Stomach (tissue), 9 donors: ENCODE results near the gene GRIN3A. TPM values are rescaled to one million over a fixed set of nuclear protein-coding genes. Genes with fewer than 3 reads are reported as not detected.

ENCODE experiments used
- DNase-seq, 2 donors: peaks; one replicate each; pipeline versions ENCODE4 v3.0.0 to v3.0.0-alpha.2; 2013 to 2019
- H3K27ac ChIP-seq, 5 donors: fragments of 200-600 bp in 4 of 5; sonication (generic) in 4 of 5; one replicate each; pipeline ENCODE4 v1.5.1; 2013 to 2019; ENCODE audit warnings: mild to moderate bottlenecking in 1 of 5, moderate library complexity in 1 of 5
- H3K27me3 ChIP-seq, 3 donors: fragments of 200-600 bp; sonication (generic); one replicate each; pipeline ENCODE4 v1.5.1; 2017 to 2019; ENCODE audit warnings: mixed run types in 1 of 3
- H3K36me3 ChIP-seq, 4 donors: fragments of 200-600 bp; sonication (generic); 1 replicate in 3 of 4; 2 replicates in 1 of 4; pipeline ENCODE4 v1.5.1; 2016 to 2019
- H3K4me1 ChIP-seq, 4 donors: fragments of 200-600 bp; sonication (generic); one replicate each; pipeline ENCODE4 v1.5.1; 2016 to 2019
- H3K4me3 ChIP-seq, 4 donors: fragments of 200-600 bp; sonication (generic) in 3 of 4; one replicate each; pipeline ENCODE4 v1.5.1; 2016 to 2019; ENCODE audit warnings: mild to moderate bottlenecking in 1 of 4
- H3K9me3 ChIP-seq, 4 donors: fragments of 200-600 bp; sonication (generic); one replicate each; pipeline ENCODE4 v1.5.1; 2016 to 2019
- EP300 ChIP-seq: sonication (generic); formaldehyde crosslinking; IDR thresholded peaks from one replicate; pipeline ENCODE4 v1.6.1; 2017; ENCODE audit warnings: antibody characterized with exemption
- POLR2A ChIP-seq, 4 donors: fragments of 450-650 bp; IDR thresholded peaks; one replicate each; pipeline ENCODE4 v1.6.1; 2016; ENCODE audit warnings: antibody characterized with exemption in 4 of 4, control low read depth in 2 of 4, mild to moderate bottlenecking in 1 of 4, moderate library complexity in 1 of 4
- POLR2AphosphoS5 ChIP-seq, 3 donors: sonication (generic); formaldehyde crosslinking; IDR thresholded peaks; one replicate each; pipeline ENCODE4 v1.6.1; 2016; ENCODE audit warnings: antibody characterized with exemption in 3 of 3
- WGBS, 5 donors: extraction: QIAGEN DNeasy Blood & Tissue Kit in 3 of 5; methylation state at CpG; one replicate each; pipeline versions ENCODE4 v1.1.5 to v1.1.7; 2013 to 2018; 5-methylcytosine and 5-hydroxymethylcytosine counted together
- intact Hi-C: fragments of 100-400 bp; cut with DNase I; formaldehyde crosslinking; loops from one replicate; pipeline ENCODE4 v1.15.1; 2023; ENCODE audit warnings: low total_unique reads
- polyA plus RNA-seq, 3 donors: library from polyadenylated mRNA; stranded (reverse); fragments of 200-250 nt; gene quantifications; one replicate each; pipeline ENCODE4 v1.2.3, GENCODE V29; 2013
- total RNA-seq, 5 donors: library from RNA; depleted of rRNA; stranded (reverse); fragments of >200 nt; gene quantifications; one replicate each; pipeline versions ENCODE4 v1.1.0 to v1.2.3, GENCODE V29; 2014 to 2016
- TF ChIP-seq, protein P1 (sequence below), 7 experiments: fragments of 450-650 bp in 4 of 7; fragments of 200-600 bp in 3 of 7; sonication (generic) in 3 of 7; IDR thresholded peaks; one replicate each; pipeline ENCODE4 v1.5.1; 2016 to 2019; ENCODE audit warnings: antibody characterized with exemption in 7 of 7, control low read depth in 2 of 7, mild to moderate bottlenecking in 1 of 7
- donor health status: healthy with polysubstance abuse.
- donor health status: Bipolar disorder and iron deficiency.
- donor health status: healthy.

Gene GRIN3A
- total and polyA plus RNA-seq, 8 donors, result 0.18 TPM; not detected in 7

DNA sequence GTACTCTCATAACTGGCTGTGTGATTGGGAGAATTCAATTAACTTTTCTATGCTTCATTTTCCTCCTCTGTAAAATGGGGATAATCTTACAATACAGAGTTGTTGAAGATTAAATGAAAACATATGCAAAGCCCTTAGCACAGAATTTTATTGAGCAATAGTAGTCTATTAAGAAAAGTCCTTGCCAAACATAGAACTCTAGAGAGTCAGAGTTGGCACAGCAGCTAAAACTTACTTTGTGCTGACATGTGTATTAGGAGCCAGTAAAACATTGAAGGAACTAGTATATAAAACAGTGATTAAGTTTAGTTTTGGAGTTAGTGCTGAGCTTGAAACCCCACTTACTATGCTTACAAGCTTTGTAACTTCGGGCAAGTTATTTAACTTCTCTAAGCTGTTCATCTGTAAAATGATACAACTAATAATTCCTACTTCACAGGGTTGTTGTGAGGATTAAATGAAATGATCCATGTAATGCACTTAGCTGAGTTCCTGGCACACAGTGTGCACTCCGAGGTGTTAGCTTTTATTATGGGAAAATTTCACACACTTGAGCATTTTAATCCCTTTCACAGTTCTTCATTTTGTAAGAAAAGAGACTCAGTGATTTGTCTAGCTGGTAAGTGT, 20.0 kb upstream of the GRIN3A start:
- H3K4me3 ChIP-seq, result no peak overlapping the region
- intact Hi-C loops, result no loop called here
- 26 to 52% (median 47%) methylated on average over 2 of the region's 2 CpGs for WGBS, 5 donors
- TF ChIP-seq POLR2AphosphoS5 (IDR thresholded peaks at IDR 0.05) (no peak), EP300 (no peak), POLR2A (IDR thresholded peaks at IDR 0.05) (no peak)
- TF ChIP-seq, protein P1, sequence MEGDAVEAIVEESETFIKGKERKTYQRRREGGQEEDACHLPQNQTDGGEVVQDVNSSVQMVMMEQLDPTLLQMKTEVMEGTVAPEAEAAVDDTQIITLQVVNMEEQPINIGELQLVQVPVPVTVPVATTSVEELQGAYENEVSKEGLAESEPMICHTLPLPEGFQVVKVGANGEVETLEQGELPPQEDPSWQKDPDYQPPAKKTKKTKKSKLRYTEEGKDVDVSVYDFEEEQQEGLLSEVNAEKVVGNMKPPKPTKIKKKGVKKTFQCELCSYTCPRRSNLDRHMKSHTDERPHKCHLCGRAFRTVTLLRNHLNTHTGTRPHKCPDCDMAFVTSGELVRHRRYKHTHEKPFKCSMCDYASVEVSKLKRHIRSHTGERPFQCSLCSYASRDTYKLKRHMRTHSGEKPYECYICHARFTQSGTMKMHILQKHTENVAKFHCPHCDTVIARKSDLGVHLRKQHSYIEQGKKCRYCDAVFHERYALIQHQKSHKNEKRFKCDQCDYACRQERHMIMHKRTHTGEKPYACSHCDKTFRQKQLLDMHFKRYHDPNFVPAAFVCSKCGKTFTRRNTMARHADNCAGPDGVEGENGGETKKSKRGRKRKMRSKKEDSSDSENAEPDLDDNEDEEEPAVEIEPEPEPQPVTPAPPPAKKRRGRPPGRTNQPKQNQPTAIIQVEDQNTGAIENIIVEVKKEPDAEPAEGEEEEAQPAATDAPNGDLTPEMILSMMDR (IDR thresholded peaks at IDR 0.05), result no peak
- peaks cover 0 to 6% (median 2%) of the 10 kb centered on the region in 4 donors for H3K9me3 ChIP-seq
- H3K27ac ChIP-seq, result no peak overlapping the region
- H3K27me3 ChIP-seq, result no peaks in the 10 kb centered on the region
- no peaks in the 10 kb centered on the region for H3K36me3 ChIP-seq
- DNase-seq, result no peak
- peaks cover 0 to 2% (median 0%) of the 10 kb centered on the region in 4 donors for H3K4me1 ChIP-seq

DNA sequence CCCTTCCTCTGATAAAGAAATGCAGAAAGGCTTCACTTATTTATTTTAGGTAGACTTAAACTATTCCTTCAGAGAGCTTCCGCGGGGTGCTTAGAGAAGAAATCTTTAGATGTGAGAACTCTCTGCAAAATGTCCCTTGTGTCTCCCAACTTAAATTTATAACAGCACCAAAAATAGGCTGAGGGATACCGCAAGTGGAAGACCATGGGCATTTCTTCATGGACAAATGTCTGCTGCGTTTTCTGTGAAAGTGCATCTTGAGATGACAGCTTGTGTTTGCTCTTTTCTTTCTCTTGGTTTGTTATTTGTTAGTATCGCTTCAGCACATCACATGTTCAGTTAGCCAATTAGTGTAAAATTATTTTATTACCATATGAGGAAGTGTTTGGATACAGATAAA, 15.3 kb upstream of the GRIN3A start:
- Histone ChIP-seq H3K36me3 (no peaks in the 10 kb centered on the region), H3K4me3 (no peak overlapping the region), H3K27ac (no peak overlapping the region), H3K4me1 (peaks cover 0 to 9% (median 0%) of the 10 kb centered on the region in 4 donors), H3K27me3 (no peaks in the 10 kb centered on the region), H3K9me3 (peaks cover 0 to 6% (median 2%) of the 10 kb centered on the region in 4 donors)
- no peak for DNase-seq
- 80 to 88% (median 86%) methylated on average over 5 of the region's 5 CpGs for WGBS, 5 donors
- TF ChIP-seq POLR2A (IDR thresholded peaks at IDR 0.05) (no peak), EP300 (no peak), POLR2AphosphoS5 (IDR thresholded peaks at IDR 0.05) (no peak)
- TF ChIP-seq, protein P1 (IDR thresholded peaks at IDR 0.05), result no peak
- intact Hi-C loops, result no loop called here

DNA sequence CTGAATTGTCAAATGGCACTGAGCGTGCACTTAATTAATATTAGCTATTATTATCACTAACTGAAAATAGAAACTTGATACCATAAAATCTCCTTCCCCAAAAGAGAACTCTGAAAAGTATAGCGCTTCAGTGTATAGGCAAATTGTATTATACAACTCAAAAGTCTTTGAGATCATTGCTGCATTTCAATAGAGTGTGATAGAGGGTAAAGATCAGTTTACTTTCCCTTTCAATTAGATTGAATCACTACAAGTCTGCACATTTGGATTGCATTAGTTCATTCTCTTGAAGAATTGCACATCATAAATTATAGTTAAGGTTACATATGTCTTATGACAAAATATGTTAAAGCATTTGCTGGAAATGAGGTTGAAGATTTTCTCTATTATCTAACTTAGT, 13.4 kb upstream of the GRIN3A start:
- TF ChIP-seq POLR2A (IDR thresholded peaks at IDR 0.05) (no peak), POLR2AphosphoS5 (IDR thresholded peaks at IDR 0.05) (no peak), EP300 (no peak)
- TF ChIP-seq, protein P1 (IDR thresholded peaks at IDR 0.05), result no peak
- intact Hi-C loops, result no loop called here
- Histone ChIP-seq H3K4me3 (no peak overlapping the region), H3K27me3 (no peaks in the 10 kb centered on the region), H3K4me1 (peaks cover 0 to 9% (median 0%) of the 10 kb centered on the region in 4 donors), H3K9me3 (peaks cover 0 to 6% (median 2%) of the 10 kb centered on the region in 4 donors), H3K36me3 (no peaks in the 10 kb centered on the region), H3K27ac (no peak overlapping the region)
- 74 to 87% (median 83%) methylated on average over 2 of the region's 2 CpGs for whole genome bisulfite sequencing, 5 donors
- DNase-seq, result no peak

DNA sequence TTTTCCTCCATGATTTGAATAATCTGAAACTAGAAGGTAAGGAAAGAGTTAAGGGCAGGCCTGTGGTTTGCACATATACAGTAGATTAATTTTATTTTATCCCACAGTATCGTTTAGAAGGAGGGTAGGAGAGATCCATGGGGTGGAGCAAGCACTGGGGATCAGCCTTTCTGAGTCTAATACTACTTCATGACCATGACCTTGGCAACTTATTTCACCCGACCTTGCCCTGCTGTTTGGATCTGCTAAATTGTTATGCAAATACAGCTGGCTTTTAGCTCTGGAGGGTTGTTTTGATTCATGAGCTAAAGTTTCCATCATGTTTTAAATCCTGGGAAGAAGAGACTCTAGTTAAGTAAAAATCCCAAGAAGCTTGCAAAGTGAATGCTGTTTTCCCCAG, 864 bp upstream of the GRIN3A start:
- intact Hi-C loops, result no loop called here
- no peaks in the 10 kb centered on the region for H3K9me3 ChIP-seq
- no peak overlapping the region for H3K4me3 ChIP-seq
- TF ChIP-seq POLR2AphosphoS5 (IDR thresholded peaks at IDR 0.05) (no peak), EP300 (no peak), POLR2A (IDR thresholded peaks at IDR 0.05) (no peak)
- TF ChIP-seq, protein P1 (IDR thresholded peaks at IDR 0.05), result no peak
- WGBS, 5 donors, result 2 to 9% (median 4%) methylated on average over 2 of the region's 2 CpGs
- H3K27me3 ChIP-seq, result peaks cover 7 to 52% (median 37%) of the 10 kb centered on the region in 3 donors
- H3K27ac ChIP-seq, result no peak overlapping the region
- peaks cover 14 to 23% (median 19%) of the 10 kb centered on the region in 4 donors for H3K4me1 ChIP-seq
- no peak for DNase-seq
- H3K36me3 ChIP-seq, result no peaks in the 10 kb centered on the region
